Measurements from ENCODE around the gene CTNNA3.

CTNNA3 gene

GRCh38 chr10:66258693-66259092 lies 1437.3 kb downstream of the CTNNA3 start:
- DNase-seq (ENCODE audit: low read depth in 1 of 2, low spot score in 1 of 2) = no peak

GRCh38 chr10:66257801-66258200 lies 1438.2 kb downstream of the CTNNA3 start:
- in situ Hi-C loops (cut with HindIII; ENCODE audit: low pct_unique_long_range_greater_than_20kb, low sequenced_read_pairs) = no loop called here

More at GRCh38 chr10:66258693-66259092, 1437.3 kb downstream of the CTNNA3 start:
- no peak for TF ChIP-seq JUND (IDR thresholded peaks at IDR 0.05; ENCODE audit: low read depth)
- in situ Hi-C loops (cut with HindIII; ENCODE audit: low pct_unique_long_range_greater_than_20kb, low sequenced_read_pairs) = no loop called here

GRCh38 chr10:66252986-66253385 lies 1443.0 kb downstream of the CTNNA3 start:
- TF ChIP-seq JUND (IDR thresholded peaks at IDR 0.05; ENCODE audit: low read depth) = no peak
- no peak for DNase-seq (ENCODE audit: low read depth in 1 of 2, low spot score in 1 of 2)
- in situ Hi-C loops (cut with HindIII; ENCODE audit: low pct_unique_long_range_greater_than_20kb, low sequenced_read_pairs) = no loop called here

More at GRCh38 chr10:66257801-66258200, 1438.2 kb downstream of the CTNNA3 start:
- DNase-seq (ENCODE audit: low read depth in 1 of 2, low spot score in 1 of 2) = peak in 1 of 2 experiments; percentile 69
- peak; percentile 49; the same call in 1 of the 2 replicates for TF ChIP-seq JUND (IDR thresholded peaks at IDR 0.05; ENCODE audit: low read depth)

- DNase-seq (ENCODE audit: low read depth in 1 of 2, low spot score in 1 of 2) = no peak
- in situ Hi-C loops (cut with HindIII; ENCODE audit: low pct_unique_long_range_greater_than_20kb, low sequenced_read_pairs) = no loop called here
- no peak for TF ChIP-seq JUND (IDR thresholded peaks at IDR 0.05; ENCODE audit: low read depth)
These were observed 1449.8 kb downstream of the CTNNA3 start for GRCh38 chr10:66246177-66246576.

- in situ Hi-C loops (cut with HindIII; ENCODE audit: low pct_unique_long_range_greater_than_20kb, low sequenced_read_pairs) = no loop called here
- no peak for TF ChIP-seq JUND (IDR thresholded peaks at IDR 0.05; ENCODE audit: low read depth)
- DNase-seq (ENCODE audit: low read depth in 1 of 2, low spot score in 1 of 2) = no peak
These were observed 1451.0 kb downstream of the CTNNA3 start for GRCh38 chr10:66244953-66245352.

- no peak for TF ChIP-seq JUND (IDR thresholded peaks at IDR 0.05; ENCODE audit: low read depth)
- no peak for DNase-seq (ENCODE audit: low read depth in 1 of 2, low spot score in 1 of 2)
- in situ Hi-C loops (cut with HindIII; ENCODE audit: low pct_unique_long_range_greater_than_20kb, low sequenced_read_pairs) = no loop called here
These were observed 1453.1 kb downstream of the CTNNA3 start for GRCh38 chr10:66242885-66243284.

GRCh38 chr10:66239062-66239461 lies 1456.9 kb downstream of the CTNNA3 start:
- TF ChIP-seq JUND (IDR thresholded peaks at IDR 0.05; ENCODE audit: low read depth) = no peak
- no peak for DNase-seq (ENCODE audit: low read depth in 1 of 2, low spot score in 1 of 2)
- in situ Hi-C loops (cut with HindIII; ENCODE audit: low pct_unique_long_range_greater_than_20kb, low sequenced_read_pairs) = no loop called here

- in situ Hi-C loops (cut with HindIII; ENCODE audit: low pct_unique_long_range_greater_than_20kb, low sequenced_read_pairs) = no loop called here
- DNase-seq (ENCODE audit: low read depth in 1 of 2, low spot score in 1 of 2) = no peak
- no peak for TF ChIP-seq JUND (IDR thresholded peaks at IDR 0.05; ENCODE audit: low read depth)
These were observed 1457.7 kb downstream of the CTNNA3 start for GRCh38 chr10:66238343-66238742.

GRCh38 chr10:66234872-66235271 lies 1461.1 kb downstream of the CTNNA3 start:
- peak in 1 of 2 experiments; percentile 40 for DNase-seq (ENCODE audit: low read depth in 1 of 2, low spot score in 1 of 2)
- no peak for TF ChIP-seq JUND (IDR thresholded peaks at IDR 0.05; ENCODE audit: low read depth)
- in situ Hi-C loops (cut with HindIII; ENCODE audit: low pct_unique_long_range_greater_than_20kb, low sequenced_read_pairs) = no loop called here

GRCh38 chr10:66228887-66229286 lies 1467.1 kb downstream of the CTNNA3 start:
- in situ Hi-C loops (cut with HindIII; ENCODE audit: low pct_unique_long_range_greater_than_20kb, low sequenced_read_pairs) = no loop called here
- no peak for DNase-seq (ENCODE audit: low read depth in 1 of 2, low spot score in 1 of 2)
- TF ChIP-seq JUND (IDR thresholded peaks at IDR 0.05; ENCODE audit: low read depth) = no peak

GRCh38 chr10:66223656-66224055 lies 1472.3 kb downstream of the CTNNA3 start:
- in situ Hi-C loops (cut with HindIII; ENCODE audit: low pct_unique_long_range_greater_than_20kb, low sequenced_read_pairs) = no loop called here
- no peak for DNase-seq (ENCODE audit: low read depth in 1 of 2, low spot score in 1 of 2)
- no peak for TF ChIP-seq JUND (IDR thresholded peaks at IDR 0.05; ENCODE audit: low read depth)

- in situ Hi-C loops (cut with HindIII; ENCODE audit: low pct_unique_long_range_greater_than_20kb, low sequenced_read_pairs) = no loop called here
- no peak for TF ChIP-seq JUND (IDR thresholded peaks at IDR 0.05; ENCODE audit: low read depth)
- no peak for DNase-seq (ENCODE audit: low read depth in 1 of 2, low spot score in 1 of 2)
These were observed 1473.4 kb downstream of the CTNNA3 start for GRCh38 chr10:66222462-66223046.

GRCh38 chr10:66218981-66219587 lies 1476.9 kb downstream of the CTNNA3 start:
- DNase-seq (ENCODE audit: low read depth in 1 of 2, low spot score in 1 of 2) = no peak
- in situ Hi-C loops (cut with HindIII; ENCODE audit: low pct_unique_long_range_greater_than_20kb, low sequenced_read_pairs) = no loop called here
- no peak for TF ChIP-seq JUND (IDR thresholded peaks at IDR 0.05; ENCODE audit: low read depth)

- in situ Hi-C loops (cut with HindIII; ENCODE audit: low pct_unique_long_range_greater_than_20kb, low sequenced_read_pairs) = no loop called here
- DNase-seq (ENCODE audit: low read depth in 1 of 2, low spot score in 1 of 2) = no peak
- TF ChIP-seq JUND (IDR thresholded peaks at IDR 0.05; ENCODE audit: low read depth) = no peak
These were observed 1477.7 kb downstream of the CTNNA3 start for GRCh38 chr10:66218289-66218688.
